GM12878 (cell line): ENCODE measurements around the gene DMD. TPM values are rescaled to one million over a fixed set of nuclear protein-coding genes. Genes with fewer than 3 reads are reported as not detected.

Experiments
- ATAC-seq: fragments of 200-7000 bp; cut with Tn5 transposase; 3 replicates; pipeline ENCODE4 v1.9.1; 2020; ENCODE audit warnings: mild to moderate bottlenecking, moderate library complexity
- BruUV-seq: library from RNA; stranded (reverse); fragments of 400-500 nt; replicated peaks from 2 replicates; lab custom pipeline; 2021; lab: Mats Ljungman, UMichigan
- CTCF ChIA-PET: fragments of 300-600 bp; sonication (Branson Sonifier 250); formaldehyde crosslinking; extraction: SDS; loops from one replicate; lab custom pipeline; 2021; ENCODE audit warnings: inconsistent platforms; lab: Yijun Ruan, JAX
- POLR2A ChIA-PET: fragments of 350-600 bp; formaldehyde crosslinking; extraction: SDS; loops from one replicate; lab custom pipeline; 2021; ENCODE audit warnings: inconsistent platforms; lab: Charles Lee
- RAD21 ChIA-PET: fragments of 300-600 bp; sonication (Branson Sonifier 250); formaldehyde crosslinking; loops from one replicate; lab custom pipeline; 2023; ENCODE audit warnings: antibody characterized with exemption; ENCODE audit not compliant: unreplicated experiment; lab: Charles Lee
- SMC1A ChIA-PET: fragments of 300-600 bp; sonication (Branson Sonifier 250); formaldehyde crosslinking; loops from one replicate; lab custom pipeline; 2023; ENCODE audit not compliant: unreplicated experiment, uncharacterized antibody; lab: Charles Lee
- DNase-seq: peaks from one replicate; pipeline ENCODE4 v3.0.0-alpha.2; 2011; ENCODE audit warnings: low read depth, low spot score
- FAIRE-seq: peaks from 3 replicates; lab custom pipeline; 2011; peaks lifted over from hg19 to GRCh38; lab: Jason Lieb, UNC
- H2AFZ ChIP-seq: 2 replicates; pipeline ENCODE4 v1.6.0; 2011; ENCODE audit warnings: low read depth, low read length, control low read depth; ENCODE audit not compliant: control insufficient read depth
- H3K27ac ChIP-seq: 2 replicates; pipeline ENCODE4 v1.5.1; 2011; ENCODE audit warnings: control low read depth; ENCODE audit not compliant: control insufficient read depth, insufficient read depth
- H3K27me3 ChIP-seq, 2 experiments: replicated peaks in 1 of 2; 2 replicates each; pipeline versions ENCODE4 v1.6.0 to v1.6.1; 2011; ENCODE audit warnings: low read length in 1 of 2; ENCODE audit not compliant: control insufficient read depth in 2 of 2, insufficient read depth in 2 of 2
- H3K36me3 ChIP-seq, 2 experiments: 2 replicates each; pipeline ENCODE4 v1.5.1; 2011; ENCODE audit warnings: low read length in 1 of 2; ENCODE audit not compliant: control insufficient read depth in 2 of 2, insufficient read depth in 2 of 2
- H3K4me1 ChIP-seq: 2 replicates; pipeline ENCODE4 v1.6.1; 2011; ENCODE audit warnings: mild to moderate bottlenecking, low read length, moderate library complexity, mixed read lengths; ENCODE audit not compliant: control insufficient read depth, insufficient read depth
- H3K4me2 ChIP-seq: 2 replicates; pipeline ENCODE4 v1.6.0; 2011; ENCODE audit warnings: control low read depth; ENCODE audit not compliant: control insufficient read depth, insufficient read depth
- H3K4me3 ChIP-seq: fragments of 200-600 bp; sonication (generic); 2 replicates; pipeline ENCODE4 v1.5.1; 2016
- H3K79me2 ChIP-seq: 2 replicates; pipeline ENCODE4 v1.6.0; 2011; ENCODE audit warnings: low read length; ENCODE audit not compliant: control insufficient read depth, insufficient read depth
- H3K9ac ChIP-seq: 2 replicates; pipeline ENCODE4 v1.8.0; 2011; ENCODE audit warnings: low read length, control low read depth, mixed read lengths; ENCODE audit not compliant: control insufficient read depth, insufficient read depth
- H3K9me3 ChIP-seq: replicated peaks from 3 replicates; pipeline ENCODE4 v1.5.1; 2011; ENCODE audit warnings: mild to moderate bottlenecking, low read length; ENCODE audit not compliant: control insufficient read depth, insufficient read depth
- H4K20me1 ChIP-seq: 2 replicates; pipeline ENCODE4 v1.6.0; 2011; ENCODE audit not compliant: control insufficient read depth, insufficient read depth
- CBX3 ChIP-seq: fragments of 200-600 bp; sonication (generic); IDR thresholded peaks from 2 replicates; pipeline ENCODE4 v1.6.1; 2016; ENCODE audit warnings: low read depth, borderline replicate concordance
- CUX1 ChIP-seq: IDR thresholded peaks from 2 replicates; pipeline ENCODE4 v1.6.1; 2012; ENCODE audit warnings: improper control_type of control experiment, low read depth, low read length; ENCODE audit not compliant: insufficient replicate concordance
- E4F1 ChIP-seq: fragments of 450-650 bp; IDR thresholded peaks from 2 replicates; pipeline ENCODE4 v1.6.1; 2018; ENCODE audit warnings: borderline replicate concordance, mild to moderate bottlenecking; ENCODE audit not compliant: partially characterized antibody
- ETV6 ChIP-seq, 2 experiments: fragments of 450-650 bp in 1 of 2; IDR thresholded peaks in 1 of 2; conservative IDR thresholded peaks in 1 of 2; 2 replicates each; pipeline ENCODE4 v1.6.1; 2014; ENCODE audit warnings: antibody characterized with exemption in 1 of 2, borderline replicate concordance in 1 of 2, low read depth in 1 of 2, mild to moderate bottlenecking in 1 of 2, moderate library complexity in 1 of 2
- HDAC2 ChIP-seq: fragments of 200-600 bp; sonication (generic); IDR thresholded peaks from 2 replicates; pipeline ENCODE4 v1.6.1; 2017
- MYC ChIP-seq: IDR thresholded peaks from 2 replicates; pipeline ENCODE4 v1.6.1; 2011; ENCODE audit warnings: mild to moderate bottlenecking, low read length, moderate library complexity, inconsistent platforms; ENCODE audit not compliant: insufficient read depth, insufficient replicate concordance, insufficient read length, severe bottlenecking
- TCF3 ChIP-seq: IDR thresholded peaks from 2 replicates; pipeline ENCODE4 v1.6.1; 2012; ENCODE audit warnings: low read depth, mild to moderate bottlenecking, low read length, borderline replicate concordance; ENCODE audit not compliant: insufficient read depth
- ZNF274 ChIP-seq: IDR thresholded peaks from one replicate; pipeline ENCODE4 v1.8.0; 2011; ENCODE audit not compliant: insufficient read length, insufficient read depth
- ZNF687 ChIP-seq: fragments of 450-650 bp; IDR thresholded peaks from 2 replicates; pipeline ENCODE4 v1.6.1; 2017; ENCODE audit warnings: mild to moderate bottlenecking, moderate library complexity
- WGBS: methylation state at CpG from one replicate; pipeline ENCODE4 v1.1.6; 2016; ENCODE audit warnings: low lambda C conversion rate; ENCODE audit not compliant: insufficient replicate concordance, insufficient coverage; ENCODE audit errors: missing lambda C conversion rate; 5-methylcytosine and 5-hydroxymethylcytosine counted together
- in situ Hi-C: fragments of 300-500 bp; cut with MboI; formaldehyde crosslinking; loops from 9 replicates; pipeline ENCODE4 v1.14.3; 2018; ENCODE audit warnings: mixed read lengths
- intact Hi-C: fragments of 100-400 bp; cut with micrococcal nuclease; formaldehyde crosslinking; loops from one replicate; pipeline ENCODE4 v1.14.2; 2022; ENCODE audit not compliant: unreplicated experiment
- polyA plus RNA-seq, 11 experiments: library from polyadenylated mRNA; depleted of rRNA in 4 of 11; unstranded in 6 of 11; stranded (reverse) in 5 of 11; fragments of >200 nt; fragmentation: Nextera tagmentation in 4 of 11; fragmentation: Illumina TruSeq in 1 of 11; extraction: Ambion mirVana in 4 of 11; extraction: Trizol in 1 of 11; gene quantifications; 1 replicate in 1 of 11; 2 replicates in 10 of 11; pipeline versions ENCODE4 v1.2.1 to v1.2.3, GENCODE V29; 2011 to 2016; ENCODE audit warnings: inconsistent platforms in 2 of 11, missing spikeins in 2 of 11, low read depth in 1 of 11
- total RNA-seq, 4 experiments: library from RNA; depleted of rRNA in 3 of 4; stranded (reverse); fragments of >200 nt in 3 of 4; fragmentation: Illumina TruSeq in 1 of 4; extraction: Trizol in 1 of 4; gene quantifications; 2 replicates each; pipeline versions ENCODE4 v1.2.1 to v1.2.3, GENCODE V29; 2013 to 2021

DMD gene
- total and polyA plus RNA-seq, 10 of the 15 experiments (the other 5 are each of a cell fraction or from before 2014, with no cell fraction given), result 1.4 to 24.3 (median 4.3) TPM

- Histone ChIP-seq H3K27ac (no peak overlapping the region), H4K20me1 (no peaks in the 10 kb centered on the region), H3K4me2 (no peak overlapping the region), H3K9ac (no peak overlapping the region), H3K36me3 (no peaks in the 10 kb centered on the region), H3K4me1 (no peaks in the 10 kb centered on the region), H3K4me3 (no peak overlapping the region), H3K79me2 (no peaks in the 10 kb centered on the region), H2AFZ (no peak overlapping the region), H3K9me3 (no peaks in the 10 kb centered on the region), H3K27me3 (no peaks in the 10 kb centered on the region)
- no peak for TF ChIP-seq CBX3
- no peak for TF ChIP-seq HDAC2
- TF ChIP-seq ZNF274, result no peak
- TF ChIP-seq TCF3, result no peak
- no peak for TF ChIP-seq ZNF687
- TF ChIP-seq ETV6 (conservative IDR thresholded peaks at IDR 0.05 in 1 of 2, IDR thresholded peaks at IDR 0.05 in 1 of 2; ENCODE audit: borderline replicate concordance in 1 of 2, low read depth in 1 of 2), result no peak
- no peak for TF ChIP-seq E4F1
- no peak for TF ChIP-seq CUX1
- no peak for TF ChIP-seq MYC
- RAD21 ChIA-PET, result no interaction called here
- SMC1A ChIA-PET, result interaction anchor here (2.3 kb wide), 1 partner anchor 13 kb away, joined by 5 read pairs; no protein-coding TSS in a partner anchor
- 0% methylated on average over 2 of the region's 2 CpGs for WGBS
- POLR2A ChIA-PET, result no interaction called here
- ATAC-seq, result no peak
- no peak for FAIRE-seq
- CTCF ChIA-PET, result interaction anchor here (1.2 kb wide), 1 partner anchor 15 kb away, joined by 3 read pairs; no protein-coding TSS in a partner anchor
- intact Hi-C loops (no loop called here), in situ Hi-C loops (no loop called here)
- BruUV-seq, result no TSS peak
- DNase-seq, result no peak
Measured at GRCh38 chrX:31593353-31593752, 1618.0 kb downstream of the DMD start.
